GM23338 (cell line): ENCODE measurements around the gene TOX2. TPM values are rescaled to one million over a fixed set of nuclear protein-coding genes. Genes with fewer than 3 reads are reported as not detected.

Experiments
- ATAC-seq: fragments of 200-7000 bp; cut with Tn5 transposase; 3 replicates; pipeline ENCODE4 v1.9.1; 2020
- DNase-seq: peaks from one replicate; pipeline ENCODE4 v3.0.0-alpha.2; 2015; ENCODE audit warnings: low spot score
- H2AFZ ChIP-seq: fragments of 200-600 bp; sonication (generic); 2 replicates; pipeline ENCODE4 v1.8.0; 2016; ENCODE audit warnings: antibody characterized with exemption, mild to moderate bottlenecking, moderate library complexity
- H3F3A ChIP-seq: fragments of 200-600 bp; sonication (generic); replicated peaks from 2 replicates; pipeline ENCODE4 v1.8.0; 2017; ENCODE audit warnings: antibody characterized with exemption, mixed run types, low read depth
- H3K27ac ChIP-seq: fragments of 200-600 bp; sonication (generic); 2 replicates; pipeline ENCODE4 v1.6.1; 2016; ENCODE audit warnings: low read depth
- H3K27me3 ChIP-seq: fragments of 200-600 bp; sonication (generic); 2 replicates; pipeline ENCODE4 v1.8.0; 2016; ENCODE audit warnings: mild to moderate bottlenecking, mixed run types, moderate library complexity; ENCODE audit not compliant: insufficient read depth
- H3K36me3 ChIP-seq: fragments of 200-600 bp; sonication (generic); 2 replicates; pipeline ENCODE4 v1.8.0; 2016; ENCODE audit warnings: mild to moderate bottlenecking; ENCODE audit not compliant: insufficient read depth
- H3K4me1 ChIP-seq: fragments of 200-600 bp; sonication (generic); 2 replicates; pipeline ENCODE4 v1.8.0; 2016; ENCODE audit warnings: mild to moderate bottlenecking, moderate library complexity; ENCODE audit not compliant: insufficient read depth
- H3K4me2 ChIP-seq: fragments of 200-600 bp; sonication (generic); 2 replicates; pipeline ENCODE4 v1.7.1; 2017; ENCODE audit warnings: mixed run types
- H3K4me3 ChIP-seq: fragments of 200-600 bp; sonication (generic); 2 replicates; pipeline ENCODE4 v1.6.1; 2016; ENCODE audit warnings: mixed run types
- H3K79me2 ChIP-seq: fragments of 200-600 bp; sonication (generic); replicated peaks from 2 replicates; pipeline ENCODE4 v1.8.0; 2017; ENCODE audit warnings: mild to moderate bottlenecking; ENCODE audit not compliant: insufficient read depth
- H3K9me2 ChIP-seq: fragments of 200-600 bp; sonication (generic); 2 replicates; pipeline ENCODE4 v1.8.0; 2017; ENCODE audit not compliant: insufficient read depth
- H4K20me1 ChIP-seq: fragments of 200-600 bp; sonication (generic); replicated peaks from 2 replicates; pipeline ENCODE4 v1.8.0; 2017; ENCODE audit warnings: mild to moderate bottlenecking; ENCODE audit not compliant: insufficient read depth
- H3K27ac Mint-ChIP-seq: 2 replicates; pipeline ENCODE4 v1.8.0; 2020; ENCODE audit warnings: inconsistent platforms, mild to moderate bottlenecking, moderate library complexity, mixed read lengths
- H3K27me3 Mint-ChIP-seq: 3 replicates; pipeline ENCODE4 v1.8.0; 2022; ENCODE audit warnings: low read depth, mild to moderate bottlenecking, moderate library complexity, mixed read lengths, inconsistent platforms; ENCODE audit not compliant: insufficient read depth, poor library complexity
- H3K36me3 Mint-ChIP-seq: 3 replicates; pipeline ENCODE4 v1.8.0; 2021; ENCODE audit warnings: low read depth, mild to moderate bottlenecking, inconsistent platforms, moderate library complexity, mixed read lengths
- H3K4me1 Mint-ChIP-seq: 3 replicates; pipeline ENCODE4 v1.8.0; 2020; ENCODE audit warnings: mild to moderate bottlenecking, inconsistent platforms, mixed read lengths
- H3K4me3 Mint-ChIP-seq: 3 replicates; pipeline ENCODE4 v1.8.0; 2021; ENCODE audit warnings: moderate library complexity, mild to moderate bottlenecking, inconsistent platforms, mixed read lengths
- H3K9me3 Mint-ChIP-seq: 3 replicates; pipeline ENCODE4 v1.8.0; 2020; ENCODE audit warnings: moderate library complexity, mild to moderate bottlenecking, inconsistent platforms, mixed read lengths
- CREB1 ChIP-seq: fragments of 250-450 bp; sonication (Bioruptor Pico); IDR thresholded peaks from 2 replicates; pipeline ENCODE4 v1.5.0; 2020; ENCODE audit warnings: low read depth, mild to moderate bottlenecking, moderate library complexity
- CTCF ChIP-seq, 2 experiments: fragments of 200-600 bp in 1 of 2; sonication (generic) in 1 of 2; conservative IDR thresholded peaks; 2 replicates each; pipeline versions ENCODE4 v1.5.1 to v1.6.1; 2016 to 2017; ENCODE audit warnings: antibody characterized with exemption in 2 of 2, low read depth in 2 of 2, mild to moderate bottlenecking in 2 of 2, moderate library complexity in 1 of 2
- EZH2 ChIP-seq: fragments of 200-600 bp; sonication (generic); IDR thresholded peaks from one replicate; pipeline ENCODE4 v1.8.0; 2017; ENCODE audit warnings: antibody characterized with exemption, mild to moderate bottlenecking, low read depth; ENCODE audit not compliant: unreplicated experiment
- EZH2phosphoT487 ChIP-seq: fragments of 200-600 bp; sonication (generic); IDR thresholded peaks from one replicate; pipeline ENCODE4 v1.8.1; 2018; ENCODE audit warnings: antibody characterized with exemption; ENCODE audit not compliant: unreplicated experiment
- NANOG ChIP-seq: IDR thresholded peaks from 2 replicates; pipeline ENCODE4 v1.6.1; 2016; ENCODE audit warnings: antibody characterized with exemption, borderline replicate concordance
- POLR2AphosphoS5 ChIP-seq: IDR thresholded peaks from 2 replicates; pipeline ENCODE4 v1.6.1; 2016; ENCODE audit warnings: antibody characterized with exemption, low read depth
- REST ChIP-seq: IDR thresholded peaks from one replicate; pipeline ENCODE4 v1.6.1; 2018; ENCODE audit warnings: antibody characterized with exemption; ENCODE audit not compliant: unreplicated experiment
- STAT1 ChIP-seq: IDR thresholded peaks from one replicate; pipeline ENCODE4 v1.6.1; 2016; ENCODE audit warnings: antibody characterized with exemption; ENCODE audit not compliant: unreplicated experiment
- ZNF331 ChIP-seq: fragments of 250-450 bp; sonication (Bioruptor Pico); IDR thresholded peaks from 2 replicates; pipeline ENCODE4 v1.5.0; 2020; ENCODE audit warnings: low read depth, mild to moderate bottlenecking, moderate library complexity
- polyA plus RNA-seq: library from polyadenylated mRNA; unstranded; fragments of >200 nt; fragmentation: Nextera tagmentation; extraction: Ambion mirVana; gene quantifications from 2 replicates; pipeline ENCODE4 v1.2.1, GENCODE V29; 2016
- total RNA-seq: library from RNA; depleted of rRNA; stranded (reverse); fragments of >200 nt; shearing (Covaris generic); gene quantifications from 2 replicates; pipeline ENCODE4 v1.2.3, GENCODE V29; 2014
- TF ChIP-seq, protein P1 (sequence below): IDR thresholded peaks from 2 replicates; pipeline ENCODE4 v1.6.1; 2016; ENCODE audit warnings: antibody characterized with exemption

The TOX2 gene
- total and polyA plus RNA-seq, 2 experiments from 2014 or later = 1.4 to 1.5 TPM

GRCh38 chr20:44021900-44022299 lies 107.2 kb downstream of the TOX2 start (continued):
- no peak for TF ChIP-seq CTCF (conservative IDR thresholded peaks at IDR 0.05; ENCODE audit: low read depth in 2 of 2)
- TF ChIP-seq EZH2phosphoT487 = no peak
- no peak for TF ChIP-seq REST
- TF ChIP-seq STAT1 = no peak
- TF ChIP-seq EZH2 = no peak
- no peak for TF ChIP-seq POLR2AphosphoS5
- TF ChIP-seq, protein P1, sequence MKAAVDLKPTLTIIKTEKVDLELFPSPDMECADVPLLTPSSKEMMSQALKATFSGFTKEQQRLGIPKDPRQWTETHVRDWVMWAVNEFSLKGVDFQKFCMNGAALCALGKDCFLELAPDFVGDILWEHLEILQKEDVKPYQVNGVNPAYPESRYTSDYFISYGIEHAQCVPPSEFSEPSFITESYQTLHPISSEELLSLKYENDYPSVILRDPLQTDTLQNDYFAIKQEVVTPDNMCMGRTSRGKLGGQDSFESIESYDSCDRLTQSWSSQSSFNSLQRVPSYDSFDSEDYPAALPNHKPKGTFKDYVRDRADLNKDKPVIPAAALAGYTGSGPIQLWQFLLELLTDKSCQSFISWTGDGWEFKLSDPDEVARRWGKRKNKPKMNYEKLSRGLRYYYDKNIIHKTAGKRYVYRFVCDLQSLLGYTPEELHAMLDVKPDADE = no peak

DNA sequence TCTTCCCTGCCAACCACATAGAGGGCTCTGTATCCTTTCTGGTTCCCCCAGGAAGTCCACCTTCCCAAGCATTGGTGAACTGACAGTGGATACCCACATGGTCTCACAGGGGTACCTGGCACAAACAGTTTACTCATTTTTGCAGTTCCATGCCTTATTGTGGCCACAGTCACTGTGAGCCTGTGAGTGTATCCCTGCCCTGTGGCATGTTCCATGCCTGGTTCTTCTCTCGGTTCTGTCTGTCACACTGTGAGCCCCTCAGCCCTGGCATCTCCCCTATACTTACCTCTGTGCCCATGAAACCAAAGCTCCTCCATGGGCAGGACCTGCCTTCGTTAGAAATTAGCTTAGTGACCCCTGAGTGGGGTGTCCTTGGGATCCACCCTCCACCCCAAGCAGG lies 107.8 kb downstream of the TOX2 start:
- H3K27me3 ChIP-seq = no peaks in the 10 kb centered on the region
- H3F3A ChIP-seq = no peaks in the 10 kb centered on the region
- DNase-seq = no peak
- H3K4me3 Mint-ChIP-seq = no peak overlapping the region
- peaks cover 15% of the 10 kb centered on the region for H3K4me1 Mint-ChIP-seq
- H3K27me3 Mint-ChIP-seq = peaks cover 10% of the 10 kb centered on the region
- H3K36me3 Mint-ChIP-seq = no peaks in the 10 kb centered on the region
- H3K36me3 ChIP-seq = no peaks in the 10 kb centered on the region
- no peak overlapping the region for H3K4me3 ChIP-seq
- no peak overlapping the region for H3K27ac Mint-ChIP-seq
- no peak for ATAC-seq
- H3K9me3 Mint-ChIP-seq = no peaks in the 10 kb centered on the region; the same call in 2 of the 3 replicates
- no peaks in the 10 kb centered on the region for H4K20me1 ChIP-seq
- H3K79me2 ChIP-seq = no peaks in the 10 kb centered on the region
- H2AFZ ChIP-seq = no peak overlapping the region
- no peaks in the 10 kb centered on the region for H3K9me2 ChIP-seq
- no peak overlapping the region for H3K4me2 ChIP-seq
- H3K4me1 ChIP-seq = no peaks in the 10 kb centered on the region; the same call in 1 of the 2 replicates
- H3K27ac ChIP-seq = no peak overlapping the region
- TF ChIP-seq POLR2AphosphoS5 (no peak), CREB1 (CRISPR knock-in tag) (no peak), ZNF331 (CRISPR knock-in tag) (no peak), STAT1 (no peak), NANOG (no peak), EZH2 (no peak), CTCF (conservative IDR thresholded peaks at IDR 0.05; ENCODE audit: low read depth in 2 of 2) (no peak)
- TF ChIP-seq, protein P1 = no peak
